OCI-LY7 (cell line): ENCODE results near the gene HSP90AB1. TPM values are rescaled to one million over a fixed set of nuclear protein-coding genes. Genes with fewer than 3 reads are reported as not detected.

Source experiments
- BruUV-seq: library from RNA; stranded (reverse); fragments of 400-500 nt; replicated peaks from 2 replicates; lab custom pipeline; 2021; lab: Mats Ljungman, UMichigan
- CTCF ChIA-PET: fragments of 300-600 bp; sonication (Branson Sonifier 250); formaldehyde crosslinking; loops from one replicate; lab custom pipeline; 2022; ENCODE audit warnings: antibody characterized with exemption; ENCODE audit not compliant: unreplicated experiment; lab: Charles Lee
- POLR2A ChIA-PET: fragments of 300-600 bp; sonication (Branson Sonifier 250); formaldehyde crosslinking; loops from one replicate; lab custom pipeline; 2022; ENCODE audit warnings: antibody characterized with exemption; lab: Charles Lee
- DNase-seq: peaks from one replicate; pipeline ENCODE4 v3.0.0-alpha.2; 2015; ENCODE audit warnings: low spot score
- H2AFZ ChIP-seq: fragments of 200-600 bp; sonication (generic), shearing (Covaris generic); 2 replicates; pipeline ENCODE4 v1.6.1; 2014; ENCODE audit warnings: mild to moderate bottlenecking, antibody characterized with exemption, low read length, moderate library complexity
- H3K27ac ChIP-seq: fragments of 200-600 bp; sonication (generic); 2 replicates; pipeline ENCODE4 v1.5.1; 2014; ENCODE audit warnings: mixed run types, low read depth, mild to moderate bottlenecking, moderate library complexity, low read length, inconsistent platforms; ENCODE audit not compliant: poor library complexity, severe bottlenecking
- H3K36me3 ChIP-seq: fragments of 200-600 bp; sonication (generic); 2 replicates; pipeline ENCODE4 v1.6.1; 2014; ENCODE audit warnings: mild to moderate bottlenecking, antibody characterized with exemption, low read length, moderate library complexity, mixed read lengths; ENCODE audit not compliant: insufficient read depth
- H3K4me1 ChIP-seq: fragments of 200-600 bp; sonication (generic); 2 replicates; pipeline ENCODE4 v1.5.1; 2014; ENCODE audit warnings: mild to moderate bottlenecking, low read length; ENCODE audit not compliant: insufficient read depth, poor library complexity, severe bottlenecking
- H3K4me2 ChIP-seq: fragments of 200-600 bp; sonication (generic); 2 replicates; pipeline ENCODE4 v1.6.1; 2014; ENCODE audit warnings: mild to moderate bottlenecking, low read length
- H3K4me3 ChIP-seq: fragments of 200-600 bp; sonication (generic); 2 replicates; pipeline ENCODE4 v1.5.1; 2014; ENCODE audit warnings: mild to moderate bottlenecking, low read depth, low read length; ENCODE audit not compliant: poor library complexity, severe bottlenecking
- H3K79me2 ChIP-seq: fragments of 200-600 bp; sonication (generic); 2 replicates; pipeline ENCODE4 v1.6.1; 2016; ENCODE audit warnings: low read depth, mild to moderate bottlenecking, low read length, moderate library complexity, mixed read lengths; ENCODE audit not compliant: insufficient read depth
- H3K9me2 ChIP-seq: fragments of 200-600 bp; sonication (generic); 2 replicates; pipeline ENCODE4 v1.6.1; 2016; ENCODE audit warnings: mild to moderate bottlenecking, low read length, mixed read lengths; ENCODE audit not compliant: insufficient read depth
- H3K9me3 ChIP-seq: fragments of 200-600 bp; sonication (generic); 2 replicates; pipeline ENCODE4 v1.6.1; 2014; ENCODE audit warnings: mild to moderate bottlenecking, mixed run types, low read length, mixed read lengths
- H4K20me1 ChIP-seq: fragments of 200-600 bp; sonication (generic); 2 replicates; pipeline ENCODE4 v1.6.1; 2014; ENCODE audit warnings: mild to moderate bottlenecking, antibody characterized with exemption, low read length, moderate library complexity, mixed read lengths; ENCODE audit not compliant: insufficient read depth
- EZH2phosphoT487 ChIP-seq: fragments of 200-600 bp; sonication (generic); IDR thresholded peaks from 2 replicates; pipeline ENCODE4 v1.6.1; 2018; ENCODE audit warnings: low read depth, borderline replicate concordance, mild to moderate bottlenecking, mixed run types, antibody characterized with exemption, low read length, moderate library complexity, mixed read lengths
- intact Hi-C: fragments of 100-400 bp; cut with micrococcal nuclease; formaldehyde crosslinking; loops from one replicate; pipeline ENCODE4 v1.10.0; 2022; ENCODE audit not compliant: unreplicated experiment
- total RNA-seq, 2 experiments: library from RNA; depleted of rRNA in 1 of 2; stranded (reverse); fragments of >200 nt in 1 of 2; shearing (Covaris generic) in 1 of 2; gene quantifications; 2 replicates each; pipeline ENCODE4 v1.2.3, GENCODE V29; 2014 to 2022
- TF ChIP-seq, protein P1 (sequence below): fragments of 200-600 bp; sonication (generic); conservative IDR thresholded peaks from 2 replicates; pipeline ENCODE4 v1.5.1; 2014; ENCODE audit warnings: mild to moderate bottlenecking, antibody characterized with exemption, low read length, moderate library complexity, mixed read lengths

HSP90AB1 gene
- total RNA-seq, 2 experiments from 2014 or later, result 911 to 1,282 TPM

DNA sequence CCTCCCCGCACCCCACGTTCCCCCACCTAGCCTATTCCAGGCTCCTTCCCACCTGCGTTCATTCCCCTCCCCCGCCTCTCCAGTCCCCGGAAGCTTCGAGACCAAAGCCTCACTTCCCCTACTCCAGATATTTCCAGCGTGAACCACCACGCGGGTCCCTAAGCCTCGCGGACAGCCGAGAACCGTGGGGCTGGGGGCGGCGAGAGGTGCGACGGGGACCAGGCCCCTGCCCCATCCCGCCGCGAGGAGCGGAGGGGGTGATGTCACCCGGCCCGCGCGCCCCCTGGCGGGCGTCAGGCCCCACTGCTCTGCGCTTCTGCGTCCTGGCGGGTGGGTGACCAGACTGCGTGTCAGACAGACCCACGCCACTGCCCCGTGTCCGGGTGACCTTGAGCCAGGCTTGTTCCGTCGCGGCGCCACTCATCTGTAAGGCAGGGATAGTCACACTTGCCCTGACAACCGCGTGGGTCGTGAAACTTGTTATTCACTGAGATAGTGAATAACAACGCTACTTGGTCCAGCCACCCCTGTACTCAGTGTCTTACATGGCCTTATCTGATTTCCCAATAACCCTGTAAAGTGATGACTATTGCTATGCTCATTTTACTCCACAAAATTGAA lies 9.0 kb upstream of the HSP90AB1 start:
- DNase-seq, result peak; percentile 84
- H3K9me3 ChIP-seq, result no peaks in the 10 kb centered on the region
- no peak overlapping the region for H3K27ac ChIP-seq
- ChIA-PET POLR2A (no interaction called here), CTCF (interaction anchor here (1.6 kb wide), 1 partner anchor 14 kb away, joined by 7 read pairs; no protein-coding TSS in a partner anchor)
- no peaks in the 10 kb centered on the region for H3K9me2 ChIP-seq
- peaks cover 32% of the 10 kb centered on the region; the same call in 1 of the 2 replicates for H3K36me3 ChIP-seq
- peak overlapping the region; percentile 57 for H3K4me3 ChIP-seq
- TF ChIP-seq, protein P1, sequence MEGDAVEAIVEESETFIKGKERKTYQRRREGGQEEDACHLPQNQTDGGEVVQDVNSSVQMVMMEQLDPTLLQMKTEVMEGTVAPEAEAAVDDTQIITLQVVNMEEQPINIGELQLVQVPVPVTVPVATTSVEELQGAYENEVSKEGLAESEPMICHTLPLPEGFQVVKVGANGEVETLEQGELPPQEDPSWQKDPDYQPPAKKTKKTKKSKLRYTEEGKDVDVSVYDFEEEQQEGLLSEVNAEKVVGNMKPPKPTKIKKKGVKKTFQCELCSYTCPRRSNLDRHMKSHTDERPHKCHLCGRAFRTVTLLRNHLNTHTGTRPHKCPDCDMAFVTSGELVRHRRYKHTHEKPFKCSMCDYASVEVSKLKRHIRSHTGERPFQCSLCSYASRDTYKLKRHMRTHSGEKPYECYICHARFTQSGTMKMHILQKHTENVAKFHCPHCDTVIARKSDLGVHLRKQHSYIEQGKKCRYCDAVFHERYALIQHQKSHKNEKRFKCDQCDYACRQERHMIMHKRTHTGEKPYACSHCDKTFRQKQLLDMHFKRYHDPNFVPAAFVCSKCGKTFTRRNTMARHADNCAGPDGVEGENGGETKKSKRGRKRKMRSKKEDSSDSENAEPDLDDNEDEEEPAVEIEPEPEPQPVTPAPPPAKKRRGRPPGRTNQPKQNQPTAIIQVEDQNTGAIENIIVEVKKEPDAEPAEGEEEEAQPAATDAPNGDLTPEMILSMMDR, result peak; percentile 96
- no peak for TF ChIP-seq EZH2phosphoT487
- no TSS peak for BruUV-seq
- peak overlapping the region; percentile 72 for H2AFZ ChIP-seq
- H3K4me1 ChIP-seq, result peaks cover 22% of the 10 kb centered on the region
- no peaks in the 10 kb centered on the region for H3K79me2 ChIP-seq
- intact Hi-C loops, result loop anchor here (1.0 to 2.0 kb wide), 3 partner anchors 15 to 141 kb away; partner anchors contain the start of gene SLC29A1
- H3K4me2 ChIP-seq, result peak overlapping the region; percentile 84
- H4K20me1 ChIP-seq, result no peaks in the 10 kb centered on the region

DNA sequence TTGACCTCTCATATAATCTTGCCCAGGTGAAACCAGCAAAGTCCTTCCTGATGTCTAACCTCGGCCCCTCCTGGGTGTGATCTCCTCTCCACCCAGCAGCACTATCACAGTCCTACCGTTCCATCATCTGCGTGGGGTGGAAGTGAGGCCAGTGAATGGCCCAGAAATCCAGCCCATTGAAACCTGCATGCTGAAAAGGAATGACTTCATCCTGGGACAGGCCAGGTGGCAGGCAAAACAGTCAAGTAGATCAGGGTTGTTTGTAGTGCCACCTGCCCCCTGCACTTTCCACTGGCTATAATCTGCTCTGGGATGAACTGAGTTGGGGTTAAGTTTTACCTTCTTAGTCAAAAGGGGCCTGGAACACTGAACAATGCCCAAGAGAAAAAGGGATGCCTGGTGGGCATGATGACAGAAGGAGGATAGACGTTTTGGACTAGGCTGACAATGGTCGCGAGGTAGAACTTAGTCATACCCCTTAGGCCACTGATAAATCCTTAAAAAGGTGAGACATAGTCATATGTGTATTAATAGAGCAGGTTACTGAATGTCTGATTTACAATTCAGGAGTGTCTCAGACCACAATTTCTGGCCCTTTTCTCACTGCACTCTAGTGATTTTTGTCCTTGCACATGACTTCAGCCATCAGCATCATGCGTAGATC lies 8.1 kb upstream of the HSP90AB1 start:
- ChIA-PET POLR2A (no interaction called here), CTCF (no interaction called here)
- no peaks in the 10 kb centered on the region for H3K9me3 ChIP-seq
- H3K9me2 ChIP-seq, result no peaks in the 10 kb centered on the region
- H2AFZ ChIP-seq, result no peak overlapping the region
- H3K4me1 ChIP-seq, result peaks cover 16% of the 10 kb centered on the region
- TSS peak; percentile 44 for BruUV-seq
- no peaks in the 10 kb centered on the region for H3K79me2 ChIP-seq
- intact Hi-C loops, result loop anchor here (1.0 to 2.0 kb wide), 2 partner anchors 67 to 142 kb away; no protein-coding TSS in a partner anchor
- no peak for TF ChIP-seq EZH2phosphoT487
- TF ChIP-seq, protein P1, result no peak
- peaks cover 23% of the 10 kb centered on the region; the same call in 1 of the 2 replicates for H3K36me3 ChIP-seq
- H3K4me3 ChIP-seq, result no peak overlapping the region
- DNase-seq, result no peak
- no peak overlapping the region for H3K4me2 ChIP-seq
- H4K20me1 ChIP-seq, result no peaks in the 10 kb centered on the region
- H3K27ac ChIP-seq, result no peak overlapping the region

GRCh38 chr6:44243345-44243744 lies 3.6 kb upstream of the HSP90AB1 start:
- Histone ChIP-seq H3K27ac (no peak overlapping the region), H3K4me1 (peaks cover 11% of the 10 kb centered on the region), H2AFZ (no peak overlapping the region), H3K79me2 (peaks cover 16% of the 10 kb centered on the region), H3K9me3 (no peaks in the 10 kb centered on the region), H3K9me2 (no peaks in the 10 kb centered on the region), H3K36me3 (peaks cover 14% of the 10 kb centered on the region), H4K20me1 (peaks cover 13% of the 10 kb centered on the region), H3K4me3 (no peak overlapping the region), H3K4me2 (no peak overlapping the region)
- BruUV-seq, result no TSS peak
- ChIA-PET POLR2A (interaction anchor here (0.7 to 1.8 kb wide), 5 partner anchors 13 to 644 kb away, joined by 3 to 6 read pairs (median 3); no protein-coding TSS in a partner anchor), CTCF (no interaction called here)
- DNase-seq, result no peak
- intact Hi-C loops, result no loop called here
- TF ChIP-seq, protein P1, result no peak
- no peak for TF ChIP-seq EZH2phosphoT487
